GM10266 (cell line): Measurements from ENCODE around the gene TTLL8.

Experiments used
- DNase-seq: peaks from one replicate; pipeline ENCODE4 v3.0.0; 2012; ENCODE audit errors: extremely low spot score
- CTCF ChIP-seq: IDR thresholded peaks from 2 replicates; pipeline ENCODE4 v1.5.1; 2012; ENCODE audit warnings: mild to moderate bottlenecking, low read depth; ENCODE audit not compliant: control insufficient read depth, insufficient read depth; ENCODE audit errors: missing control alignments

Gene TTLL8

GRCh38 chr22:50045211-50046018, 12.7 kb downstream of the TTLL8 start:
- no peak for DNase-seq
- no peak for TF ChIP-seq CTCF

- no peak for TF ChIP-seq CTCF
- no peak for DNase-seq
Observed at GRCh38 chr22:50044485-50045118, 13.5 kb downstream of the TTLL8 start.

DNA sequence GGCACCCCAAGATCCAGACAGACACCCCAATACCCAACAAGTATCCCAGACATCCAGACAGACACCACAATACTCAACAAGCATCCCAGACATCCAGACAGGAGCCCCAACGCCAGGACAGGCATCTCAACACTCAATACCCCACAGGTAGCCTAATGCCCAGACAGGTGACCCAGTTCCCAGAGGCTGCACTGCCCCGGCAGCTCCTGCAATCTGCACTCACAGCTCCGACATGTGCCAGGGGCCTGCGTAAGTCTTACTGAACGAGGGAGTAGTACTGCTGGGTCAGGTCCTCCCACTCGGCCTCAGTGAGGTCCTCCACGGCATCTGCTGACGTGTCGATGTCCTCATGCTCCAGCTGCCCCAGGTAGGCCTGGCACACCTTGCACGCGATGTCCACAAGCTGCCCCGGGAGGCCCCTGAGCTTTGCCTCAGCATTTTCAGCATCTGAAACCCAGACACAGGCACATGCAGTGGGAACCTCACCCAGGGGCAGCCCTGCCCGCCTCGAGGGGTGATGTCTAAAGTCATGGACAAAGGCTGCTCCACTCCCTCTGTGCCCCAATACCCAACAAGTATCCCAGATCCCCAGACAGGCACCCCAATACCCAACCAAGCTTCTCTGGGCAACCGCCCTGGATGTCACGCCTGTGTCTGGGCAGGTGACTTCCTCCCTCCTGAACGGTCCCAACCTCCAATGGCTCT, 16.6 kb downstream of the TTLL8 start:
- TF ChIP-seq CTCF: no peak
- DNase-seq: no peak

- no peak for TF ChIP-seq CTCF
- DNase-seq: no peak
Observed at GRCh38 chr22:50040717-50041116, 17.4 kb downstream of the TTLL8 start.

GRCh38 chr22:50039669-50040443, 18.2 kb downstream of the TTLL8 start:
- TF ChIP-seq CTCF: no peak
- no peak for DNase-seq

GRCh38 chr22:50035976-50036724, 21.9 kb downstream of the TTLL8 start:
- DNase-seq: no peak
- TF ChIP-seq CTCF: no peak
